ENCODE results near the gene CCDC17. TPM values are rescaled to one million over a fixed set of nuclear protein-coding genes. Genes with fewer than 3 reads are reported as not detected.

Gene CCDC17
- total RNA-seq (2022; extraction: Qiagen RNA extraction) = 0.14 to 0.36 TPM (median 0.28 TPM) in 5 replicates

DNA sequence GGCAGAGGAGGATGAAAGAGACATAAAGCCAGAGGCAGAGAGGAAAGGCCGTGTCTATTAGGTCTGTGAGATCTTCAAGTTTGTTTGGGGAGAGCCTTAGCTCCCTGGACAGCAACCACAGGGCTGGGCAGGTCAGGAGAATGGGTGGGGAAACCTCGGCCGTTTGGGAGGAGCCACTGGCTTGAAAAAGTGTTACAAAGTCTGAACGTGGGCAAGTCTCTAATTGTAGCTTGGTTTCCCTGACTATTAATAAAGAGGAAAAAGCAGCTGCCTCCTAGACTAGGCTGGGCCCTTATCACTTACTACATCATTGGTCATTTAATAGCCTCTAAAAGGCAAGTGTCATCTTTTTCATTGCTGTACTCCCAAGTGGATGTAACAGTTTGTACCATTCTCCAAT lies at the start of gene CCDC17:
Gene CCDC17 (minus strand): TSS at position 83 of the 400 bp plus-strand sequence. CDS start 145 bp downstream, outside the sequence.

DNA sequence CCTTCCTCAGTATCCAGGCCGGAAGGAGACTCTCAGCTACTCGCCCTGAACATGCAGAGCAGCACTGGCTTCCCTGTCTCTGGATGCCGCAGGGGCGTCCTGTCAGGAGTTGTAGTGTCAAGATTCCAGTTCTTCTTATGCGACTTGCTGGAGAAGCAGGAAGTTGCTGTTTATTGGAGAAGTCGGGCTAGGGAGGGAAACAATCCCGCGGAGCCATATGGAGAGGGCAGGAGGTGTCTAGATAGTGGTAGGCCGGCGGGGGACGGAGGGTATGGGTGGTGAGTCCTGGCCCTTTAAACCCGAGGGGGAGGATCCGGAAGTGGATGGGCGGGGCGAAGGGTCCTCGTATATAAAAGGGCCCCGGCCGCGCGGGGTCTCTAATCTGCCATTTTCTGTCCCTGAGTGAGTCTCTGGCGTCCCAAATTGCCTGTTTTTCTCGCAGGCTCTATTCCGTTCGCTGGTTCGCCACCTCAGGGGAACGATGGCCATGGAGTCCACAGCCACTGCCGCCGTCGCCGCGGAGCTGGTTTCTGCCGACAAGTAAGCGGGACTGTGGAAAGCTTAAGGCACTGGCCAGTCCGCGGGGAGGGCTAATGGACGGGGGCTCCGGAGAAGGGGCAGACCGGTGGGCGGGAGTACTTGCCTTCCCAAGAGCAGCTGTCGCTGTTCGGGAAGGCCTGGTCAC lies 40.0 kb downstream of the CCDC17 start, which contains the start of gene NASP:
Gene NASP (plus strand): TSS at position 376 of the 685 bp plus-strand sequence. CDS start 106 bp downstream, at position 482.

Other genes starting within 250 kb of the CCDC17 start
- gene TESK2, start 132.9 kb downstream of the CCDC17 start, total RNA-seq (2022; extraction: Qiagen RNA extraction) = 0.11 to 0.24 TPM (median 0.17 TPM) in 5 replicates
- 1.3 to 2.2 TPM (median 1.7 TPM) in 5 replicates for gene CCDC163, start 124.0 kb downstream of the CCDC17 start, total RNA-seq (2022; extraction: Qiagen RNA extraction)
- gene MMACHC, start 123.8 kb downstream of the CCDC17 start, total RNA-seq (2022; extraction: Qiagen RNA extraction) = 1.8 to 2.1 TPM (median 1.9 TPM) in 5 replicates
- gene PRDX1, start 102.2 kb downstream of the CCDC17 start, total RNA-seq (2022; extraction: Qiagen RNA extraction) = 1,960 to 2,273 TPM (median 1,986 TPM) in 5 replicates
- gene AKR1A1, start 73.2 kb downstream of the CCDC17 start, total RNA-seq (2022; extraction: Qiagen RNA extraction) = 69.1 to 77.1 TPM (median 75.8 TPM) in 5 replicates
- 103 to 152 TPM (median 120 TPM) in 5 replicates for gene NASP, start 40.0 kb downstream of the CCDC17 start, total RNA-seq (2022; extraction: Qiagen RNA extraction)
- gene GPBP1L1, start 62.5 kb upstream of the CCDC17 start, total RNA-seq (2022; extraction: Qiagen RNA extraction) = 31.7 to 44.7 TPM (median 33.6 TPM) in 5 replicates
- gene TMEM69, start 64.1 kb upstream of the CCDC17 start, total RNA-seq (2022; extraction: Qiagen RNA extraction) = 16.2 to 22.8 TPM (median 19.7 TPM) in 5 replicates
- 4.1 to 6.0 TPM (median 5.0 TPM) in 5 replicates for gene IPP, start 126.6 kb upstream of the CCDC17 start, total RNA-seq (2022; extraction: Qiagen RNA extraction)
- gene MAST2, start 179.6 kb upstream of the CCDC17 start, total RNA-seq (2022; extraction: Qiagen RNA extraction) = 16.0 to 18.4 TPM (median 18.1 TPM) in 5 replicates